Measurements from ENCODE around the gene HLA-B.

DNA sequence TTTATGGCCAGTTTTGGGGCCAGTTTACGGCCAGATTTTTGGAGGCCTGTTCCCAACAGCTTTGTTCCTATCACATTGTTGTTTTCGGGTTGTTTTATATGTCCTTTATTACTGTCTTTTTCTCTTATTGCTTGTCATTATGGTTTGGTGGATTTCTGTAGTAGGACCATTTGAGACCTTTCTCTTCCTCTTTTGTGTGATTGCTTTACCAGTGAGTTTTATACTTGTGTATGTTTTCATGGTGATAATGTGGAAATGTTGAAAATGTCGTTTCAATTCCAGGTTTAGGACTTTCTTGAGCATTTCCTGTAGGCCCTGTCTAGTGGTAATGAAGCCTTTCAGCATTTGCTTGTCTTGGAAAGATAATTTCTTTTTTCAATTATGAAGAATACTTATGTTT is 17.8 kb downstream of the HLA-B start:
- TF ChIP-seq POLR2A (IDR thresholded peaks at IDR 0.05; ENCODE audit: control extremely low read depth in 1 of 2, low read depth in 2 of 2, low read length in 2 of 2) = no peak
- TF ChIP-seq NRF1 (IDR thresholded peaks at IDR 0.05; ENCODE audit: low read depth, low read length) = no peak
- TF ChIP-seq, protein P1, sequence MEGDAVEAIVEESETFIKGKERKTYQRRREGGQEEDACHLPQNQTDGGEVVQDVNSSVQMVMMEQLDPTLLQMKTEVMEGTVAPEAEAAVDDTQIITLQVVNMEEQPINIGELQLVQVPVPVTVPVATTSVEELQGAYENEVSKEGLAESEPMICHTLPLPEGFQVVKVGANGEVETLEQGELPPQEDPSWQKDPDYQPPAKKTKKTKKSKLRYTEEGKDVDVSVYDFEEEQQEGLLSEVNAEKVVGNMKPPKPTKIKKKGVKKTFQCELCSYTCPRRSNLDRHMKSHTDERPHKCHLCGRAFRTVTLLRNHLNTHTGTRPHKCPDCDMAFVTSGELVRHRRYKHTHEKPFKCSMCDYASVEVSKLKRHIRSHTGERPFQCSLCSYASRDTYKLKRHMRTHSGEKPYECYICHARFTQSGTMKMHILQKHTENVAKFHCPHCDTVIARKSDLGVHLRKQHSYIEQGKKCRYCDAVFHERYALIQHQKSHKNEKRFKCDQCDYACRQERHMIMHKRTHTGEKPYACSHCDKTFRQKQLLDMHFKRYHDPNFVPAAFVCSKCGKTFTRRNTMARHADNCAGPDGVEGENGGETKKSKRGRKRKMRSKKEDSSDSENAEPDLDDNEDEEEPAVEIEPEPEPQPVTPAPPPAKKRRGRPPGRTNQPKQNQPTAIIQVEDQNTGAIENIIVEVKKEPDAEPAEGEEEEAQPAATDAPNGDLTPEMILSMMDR (IDR thresholded peaks at IDR 0.05; ENCODE audit: control extremely low read depth in 1 of 3, insufficient read depth in 1 of 3, low read depth in 1 of 3, low read length in 3 of 3) = no peak
- no peak for TF ChIP-seq CREB1 (IDR thresholded peaks at IDR 0.05)
- TF ChIP-seq TEAD4 (IDR thresholded peaks at IDR 0.05; ENCODE audit: low read depth, low read length) = no peak
- no peak for TF ChIP-seq SRF (IDR thresholded peaks at IDR 0.05; ENCODE audit: low read depth, low read length)
- TF ChIP-seq SP1 (IDR thresholded peaks at IDR 0.05; ENCODE audit: low read depth, low read length) = no peak
- no peak for TF ChIP-seq RFX5 (IDR thresholded peaks at IDR 0.05; ENCODE audit: borderline replicate concordance, low read depth, low read length)
- no peak for TF ChIP-seq JUN (IDR thresholded peaks at IDR 0.05; ENCODE audit: low read depth, low read length)
